Activated T-helper 17 cell treated with anti-CD3 and anti-CD28 coated beads, Interleukin-2, amount 50 U/mL, for 72 hours (primary cell): ENCODE measurements around the gene TXNDC12. TPM values are rescaled to one million over a fixed set of nuclear protein-coding genes. Genes with fewer than 3 reads are reported as not detected.

Experiments used
- ATAC-seq: fragments of 150-1000 bp; cut with Tn5 transposase; replicated peaks from 2 replicates; pipeline ENCODE4 v1.10.0; 2021; ENCODE audit warnings: mild to moderate bottlenecking, moderate library complexity
- H3K27ac Mint-ChIP-seq: one replicate; pipeline ENCODE4 v1.8.0; 2022; ENCODE audit warnings: mixed read lengths
- H3K27me3 Mint-ChIP-seq: one replicate; pipeline ENCODE4 v1.8.0; 2022; ENCODE audit warnings: mixed read lengths
- H3K36me3 Mint-ChIP-seq: one replicate; pipeline ENCODE4 v1.8.0; 2022; ENCODE audit warnings: low read depth, mild to moderate bottlenecking, mixed read lengths
- H3K4me1 Mint-ChIP-seq: one replicate; pipeline ENCODE4 v1.8.0; 2022; ENCODE audit warnings: mixed read lengths
- H3K4me3 Mint-ChIP-seq: one replicate; pipeline ENCODE4 v1.8.0; 2022; ENCODE audit warnings: mild to moderate bottlenecking, mixed read lengths
- H3K9me3 Mint-ChIP-seq: one replicate; pipeline ENCODE4 v1.8.0; 2022; ENCODE audit warnings: mixed read lengths
- total RNA-seq, 2 donors: library from RNA; stranded (reverse); gene quantifications; one replicate each; pipeline ENCODE4 v1.2.3, GENCODE V29; 2022

The TXNDC12 gene
- total RNA-seq, 2 donors from 2014 or later = 40.9 to 47.1 TPM

- no peak overlapping the region for H3K27ac Mint-ChIP-seq
- no peaks in the 10 kb centered on the region for H3K9me3 Mint-ChIP-seq
- no peaks in the 10 kb centered on the region for H3K36me3 Mint-ChIP-seq
- H3K27me3 Mint-ChIP-seq = peaks cover 9% of the 10 kb centered on the region
- no peaks in the 10 kb centered on the region for H3K4me1 Mint-ChIP-seq
- H3K4me3 Mint-ChIP-seq = no peak overlapping the region
- no peak for ATAC-seq
Observed at GRCh38 chr1:51998701-51999100, 56.3 kb downstream of the TXNDC12 start.

DNA sequence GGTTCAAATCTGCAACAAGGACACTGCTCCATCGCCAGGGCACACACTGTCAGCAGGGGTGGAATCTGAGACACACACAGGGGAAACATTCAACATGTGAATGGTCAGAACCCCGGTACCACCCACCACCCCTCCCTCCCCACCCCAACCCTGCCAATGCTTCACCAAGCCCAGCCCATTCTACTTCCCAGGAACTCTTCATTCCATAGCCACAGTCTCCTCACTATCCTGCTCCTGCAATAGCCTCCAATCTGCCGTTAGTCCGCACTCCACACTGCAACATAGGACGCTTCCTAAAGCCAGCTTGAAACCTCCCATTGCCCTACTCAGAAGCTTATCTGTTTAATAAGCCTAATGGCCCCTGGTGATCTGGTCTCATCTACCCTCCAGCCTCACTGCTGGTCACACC is 57.0 kb downstream of the TXNDC12 start:
- Mint-ChIP-seq H3K27ac (no peak overlapping the region), H3K4me3 (no peak overlapping the region), H3K27me3 (peaks cover 11% of the 10 kb centered on the region), H3K9me3 (no peaks in the 10 kb centered on the region), H3K36me3 (no peaks in the 10 kb centered on the region), H3K4me1 (no peaks in the 10 kb centered on the region)
- ATAC-seq = no peak

GRCh38 chr1:51990478-51990965 is 64.5 kb downstream of the TXNDC12 start, which contains the start of gene RAB3B:
RAB3B (minus strand) TSS chr1:51990700; CDS start chr1:51977117, 13,583 bp downstream.
- H3K27ac Mint-ChIP-seq = no peak within 1 kb of the TSS
- H3K36me3 Mint-ChIP-seq = no peaks in the 10 kb centered on the region

GRCh38 chr1:51989582-51990477 is 65.2 kb downstream of the TXNDC12 start:
- no peak for ATAC-seq
- Mint-ChIP-seq H3K36me3 (no peaks in the 10 kb centered on the region), H3K4me3 (peak overlapping the region; percentile 75), H3K27ac (no peak overlapping the region), H3K27me3 (peaks cover 26% of the 10 kb centered on the region), H3K4me1 (peaks cover 9% of the 10 kb centered on the region), H3K9me3 (no peaks in the 10 kb centered on the region)

More at GRCh38 chr1:51990478-51990965, 64.5 kb downstream of the TXNDC12 start, which contains the start of gene RAB3B:
- peak; percentile 99 for ATAC-seq
- peaks cover 26% of the 10 kb centered on the region for H3K27me3 Mint-ChIP-seq
- peaks cover 9% of the 10 kb centered on the region for H3K4me1 Mint-ChIP-seq
- no peaks in the 10 kb centered on the region for H3K9me3 Mint-ChIP-seq
- peak within 1 kb of the TSS; percentile 75 for H3K4me3 Mint-ChIP-seq

DNA sequence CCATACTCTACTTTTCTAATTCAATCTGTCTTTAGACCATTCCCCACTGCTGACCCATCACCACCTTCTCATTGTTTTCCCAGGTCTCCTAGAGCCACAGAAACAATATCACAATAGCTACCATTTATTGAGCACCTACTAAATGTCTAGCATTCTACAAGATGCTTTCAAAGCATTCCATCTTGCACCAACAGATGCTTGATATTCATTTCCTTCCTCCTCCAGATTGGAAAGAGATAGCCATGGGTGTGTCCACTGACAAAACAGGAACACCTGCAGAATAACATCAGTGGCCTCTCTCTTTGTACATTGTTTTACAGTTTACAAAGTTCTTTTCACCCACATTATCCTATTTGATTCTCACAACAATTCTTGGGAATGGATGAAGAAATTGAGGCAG is 66.7 kb downstream of the TXNDC12 start:
- H3K27ac Mint-ChIP-seq = no peak overlapping the region
- H3K9me3 Mint-ChIP-seq = no peaks in the 10 kb centered on the region
- H3K4me3 Mint-ChIP-seq = no peak overlapping the region
- ATAC-seq = no peak
- H3K27me3 Mint-ChIP-seq = peaks cover 22% of the 10 kb centered on the region
- no peaks in the 10 kb centered on the region for H3K36me3 Mint-ChIP-seq
- peaks cover 9% of the 10 kb centered on the region for H3K4me1 Mint-ChIP-seq

DNA sequence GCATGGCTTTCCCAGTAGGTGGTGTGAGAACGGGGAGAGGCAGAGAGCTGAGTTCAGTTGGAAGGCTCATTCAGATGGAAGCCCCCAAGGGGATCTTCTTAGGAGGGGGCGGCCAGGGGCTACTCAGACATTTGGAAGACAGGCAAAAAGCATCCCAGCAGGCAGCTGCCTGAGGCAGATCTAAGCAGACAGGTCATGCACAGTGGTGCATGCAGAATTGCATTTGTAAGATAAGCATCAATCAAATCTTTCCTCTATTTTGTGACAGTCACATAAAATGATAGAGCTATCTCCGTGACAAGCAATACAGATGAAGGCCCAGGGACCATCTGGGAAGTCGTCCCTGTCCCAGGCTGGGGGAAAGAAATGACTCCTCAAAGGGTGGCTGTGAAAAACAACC is 68.3 kb downstream of the TXNDC12 start:
- no peaks in the 10 kb centered on the region for H3K9me3 Mint-ChIP-seq
- H3K27me3 Mint-ChIP-seq = peaks cover 7% of the 10 kb centered on the region
- H3K36me3 Mint-ChIP-seq = no peaks in the 10 kb centered on the region
- no peak overlapping the region for H3K27ac Mint-ChIP-seq
- no peak overlapping the region for H3K4me3 Mint-ChIP-seq
- no peak for ATAC-seq
- peaks cover 9% of the 10 kb centered on the region for H3K4me1 Mint-ChIP-seq

DNA sequence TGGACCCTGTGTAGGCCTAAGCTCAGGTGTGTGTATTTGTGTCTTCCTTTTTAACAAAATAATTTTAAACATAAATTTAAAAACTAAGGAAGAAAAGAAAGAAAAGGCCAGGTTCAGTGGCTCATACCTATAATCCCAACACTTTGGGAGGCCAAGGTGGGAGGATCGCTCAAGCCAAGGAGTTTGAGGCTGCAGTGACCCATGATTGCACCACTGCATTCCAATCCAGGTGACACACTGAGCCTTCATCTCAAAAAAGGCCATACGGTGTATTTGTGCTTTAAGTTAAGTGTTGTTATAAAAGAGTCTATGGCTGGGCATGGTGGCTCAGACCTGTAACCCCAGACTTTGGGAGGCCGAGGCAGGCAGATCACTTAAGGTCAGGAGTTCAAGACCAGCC is 72.8 kb downstream of the TXNDC12 start:
- Mint-ChIP-seq H3K9me3 (no peaks in the 10 kb centered on the region), H3K4me1 (no peaks in the 10 kb centered on the region), H3K4me3 (no peak overlapping the region), H3K36me3 (no peaks in the 10 kb centered on the region), H3K27me3 (no peaks in the 10 kb centered on the region), H3K27ac (no peak overlapping the region)
- ATAC-seq = no peak

- Mint-ChIP-seq H3K4me1 (no peaks in the 10 kb centered on the region), H3K4me3 (no peak overlapping the region), H3K27ac (no peak overlapping the region), H3K9me3 (no peaks in the 10 kb centered on the region), H3K36me3 (no peaks in the 10 kb centered on the region), H3K27me3 (no peaks in the 10 kb centered on the region)
- no peak for ATAC-seq
Observed at GRCh38 chr1:51981555-51981954, 73.4 kb downstream of the TXNDC12 start.

DNA sequence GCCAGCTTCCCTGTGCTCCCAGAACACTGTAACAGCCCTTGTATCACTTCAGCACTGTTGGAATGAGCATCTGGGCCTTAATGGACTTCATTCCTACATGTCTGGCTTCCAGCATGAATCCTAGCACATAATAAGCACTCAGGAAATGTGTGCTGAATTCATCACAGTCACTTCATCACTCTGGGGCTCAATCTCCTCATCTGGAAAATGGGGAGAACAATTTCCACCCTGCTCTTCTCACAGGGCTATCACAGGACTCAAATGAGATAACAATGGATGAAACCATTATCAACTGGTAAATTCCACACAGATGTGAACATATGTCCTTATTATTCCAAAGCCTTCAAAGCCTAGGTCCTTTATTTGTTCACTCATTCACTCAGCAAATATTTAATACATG is 76.9 kb downstream of the TXNDC12 start:
- H3K27ac Mint-ChIP-seq = no peak overlapping the region
- ATAC-seq = no peak
- H3K36me3 Mint-ChIP-seq = no peaks in the 10 kb centered on the region
- no peaks in the 10 kb centered on the region for H3K4me1 Mint-ChIP-seq
- no peak overlapping the region for H3K4me3 Mint-ChIP-seq
- H3K27me3 Mint-ChIP-seq = no peaks in the 10 kb centered on the region
- H3K9me3 Mint-ChIP-seq = no peaks in the 10 kb centered on the region

GRCh38 chr1:51976846-51977602 is 78.0 kb downstream of the TXNDC12 start:
- Mint-ChIP-seq H3K27me3 (no peaks in the 10 kb centered on the region), H3K27ac (no peak overlapping the region), H3K36me3 (no peaks in the 10 kb centered on the region), H3K9me3 (no peaks in the 10 kb centered on the region), H3K4me1 (no peaks in the 10 kb centered on the region), H3K4me3 (no peak overlapping the region)
- no peak for ATAC-seq

DNA sequence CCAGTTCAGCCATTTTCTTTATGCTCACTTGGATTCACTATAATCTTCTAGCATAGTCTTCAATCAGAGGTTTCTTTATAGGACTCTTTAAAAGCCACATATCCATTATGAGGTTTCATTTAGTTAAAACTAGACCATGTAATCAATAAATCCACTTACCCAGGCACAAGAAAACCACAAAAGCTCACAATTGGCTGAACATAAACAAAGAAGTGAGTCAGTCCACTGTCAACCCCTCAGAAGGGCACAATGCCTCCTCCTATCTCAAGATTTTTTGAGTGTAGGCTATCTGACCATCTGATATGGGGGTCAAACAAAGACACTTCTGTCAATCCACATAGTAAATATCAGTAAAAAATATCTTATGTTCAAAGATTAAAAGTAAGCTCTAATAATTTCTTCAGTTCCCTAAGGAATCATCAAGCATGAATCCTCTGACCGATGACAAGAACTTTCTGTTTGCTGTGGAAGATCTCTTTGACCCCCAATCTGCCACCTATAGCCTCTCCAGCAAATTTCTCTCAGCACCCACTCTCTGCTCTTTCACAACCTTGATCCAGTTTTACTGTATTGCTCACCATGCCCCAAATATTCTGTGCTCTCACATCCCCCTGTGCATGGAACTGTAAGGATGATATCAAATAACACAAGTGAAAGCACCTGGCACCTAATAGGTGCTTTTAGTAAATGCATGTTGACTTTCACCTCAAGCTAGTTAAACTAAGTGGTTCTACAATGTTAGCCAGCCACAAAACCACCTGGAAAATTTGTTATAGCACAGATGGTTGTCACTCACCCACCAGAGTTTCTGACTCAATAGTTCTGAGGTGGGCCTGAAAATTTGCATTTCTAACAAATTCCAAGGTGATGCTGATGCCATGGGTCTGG is 81.2 kb downstream of the TXNDC12 start:
- peaks cover 4% of the 10 kb centered on the region for H3K27me3 Mint-ChIP-seq
- no peak overlapping the region for H3K4me3 Mint-ChIP-seq
- H3K4me1 Mint-ChIP-seq = no peaks in the 10 kb centered on the region
- no peaks in the 10 kb centered on the region for H3K9me3 Mint-ChIP-seq
- no peaks in the 10 kb centered on the region for H3K36me3 Mint-ChIP-seq
- H3K27ac Mint-ChIP-seq = peak overlapping the region; percentile 11
- peak; percentile 53 for ATAC-seq
